GM18505 (cell line): ENCODE measurements around the gene CCND3.

ENCODE experiments used
- ATAC-seq: cut with Tn5 transposase; IDR thresholded peaks from one replicate; pipeline ENCODE4 v1.9.1; 2021; ENCODE audit not compliant: unreplicated experiment
- POLR2A ChIP-seq: IDR thresholded peaks from 4 replicates; pipeline ENCODE4 v1.6.1; 2011; ENCODE audit warnings: borderline replicate concordance; ENCODE audit not compliant: insufficient read depth, insufficient read length; ENCODE audit errors: extremely low read depth

Gene CCND3

DNA sequence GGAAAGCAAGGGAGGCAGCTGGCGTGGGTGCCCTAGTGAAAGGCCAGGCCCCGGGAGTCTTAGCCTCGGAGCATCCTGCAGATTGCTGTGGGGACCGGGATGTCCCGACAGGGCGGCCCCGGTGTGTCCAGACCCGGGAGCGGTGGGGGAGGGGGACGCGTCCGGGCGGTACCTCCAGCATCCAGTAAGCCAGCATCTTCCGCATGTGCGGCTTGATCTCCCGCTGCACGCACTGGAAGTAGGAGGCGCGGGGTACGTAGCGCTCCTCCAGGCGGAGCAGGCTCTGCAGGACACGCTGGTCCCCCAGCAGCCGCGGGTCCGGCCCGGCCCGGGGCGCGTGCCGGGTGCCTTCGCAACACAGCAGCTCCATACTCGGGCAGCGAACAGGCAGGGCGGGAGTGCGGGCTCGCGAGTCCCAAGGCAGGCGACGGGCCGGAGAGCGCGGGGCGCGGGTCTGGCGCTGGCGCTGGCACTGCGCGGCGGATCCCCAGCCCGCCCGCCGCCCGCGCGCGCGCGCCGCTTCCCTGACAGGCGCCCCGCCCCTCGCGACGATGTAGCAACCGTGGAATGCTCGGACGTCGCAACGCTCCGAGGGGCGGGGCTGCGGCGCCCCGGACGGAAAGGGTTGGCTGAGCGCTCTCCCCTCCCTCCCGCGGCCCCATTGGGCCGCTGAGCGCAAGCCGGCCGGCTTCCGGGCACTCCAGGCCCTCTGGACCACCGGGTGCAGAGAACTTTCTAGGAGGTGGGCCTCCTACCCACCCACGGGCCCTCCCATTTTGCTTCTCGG is at the start of gene CCND3:
TSS of gene CCND3 (minus strand) at position 529 of the 787 bp plus-strand sequence. CDS start at position 370, 159 bp downstream.
- ATAC-seq: peak; percentile 87

DNA sequence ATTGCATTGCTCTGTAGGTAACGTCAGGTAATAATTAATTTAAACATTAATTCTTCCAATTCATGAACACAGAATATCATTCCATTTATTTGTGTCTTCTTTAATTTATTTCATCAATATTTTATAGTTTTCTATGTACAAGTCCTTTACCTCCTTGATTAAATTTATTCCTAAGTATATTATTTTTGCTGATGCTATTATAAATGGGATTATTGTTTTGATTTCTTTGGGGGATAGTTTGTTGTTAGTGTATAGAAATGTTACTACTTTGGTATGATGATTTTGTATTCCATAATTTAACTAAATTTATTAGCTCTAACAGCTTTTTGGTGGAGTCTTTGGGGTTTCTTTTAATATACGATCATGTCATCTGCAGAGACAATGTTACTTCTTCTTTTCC is 44.7 kb upstream of the CCND3 start:
- no peak for TF ChIP-seq POLR2A
- ATAC-seq: no peak

More for the DNA sequence above, at the start of gene CCND3:
- TF ChIP-seq POLR2A: peak; percentile 88

DNA sequence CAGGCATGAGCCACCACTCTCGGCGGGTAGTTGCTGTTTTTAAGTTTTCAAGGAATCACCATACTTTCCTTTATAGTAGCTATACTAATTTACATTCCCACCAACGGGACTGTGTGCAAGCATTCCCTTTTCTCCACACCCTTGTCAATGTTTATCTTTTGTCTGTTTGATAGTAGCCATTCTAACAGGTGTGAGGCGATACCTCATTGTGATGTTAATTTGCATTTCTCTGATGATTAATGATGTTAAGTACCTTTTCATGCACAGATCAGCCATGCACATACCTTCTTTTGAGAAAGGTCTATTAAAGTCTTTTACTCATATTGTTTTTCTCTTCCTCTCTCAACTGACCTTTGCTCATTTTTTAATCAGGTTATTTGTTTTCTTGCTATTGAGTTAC is 43.0 kb upstream of the CCND3 start:
- ATAC-seq: no peak
- TF ChIP-seq POLR2A: no peak

DNA sequence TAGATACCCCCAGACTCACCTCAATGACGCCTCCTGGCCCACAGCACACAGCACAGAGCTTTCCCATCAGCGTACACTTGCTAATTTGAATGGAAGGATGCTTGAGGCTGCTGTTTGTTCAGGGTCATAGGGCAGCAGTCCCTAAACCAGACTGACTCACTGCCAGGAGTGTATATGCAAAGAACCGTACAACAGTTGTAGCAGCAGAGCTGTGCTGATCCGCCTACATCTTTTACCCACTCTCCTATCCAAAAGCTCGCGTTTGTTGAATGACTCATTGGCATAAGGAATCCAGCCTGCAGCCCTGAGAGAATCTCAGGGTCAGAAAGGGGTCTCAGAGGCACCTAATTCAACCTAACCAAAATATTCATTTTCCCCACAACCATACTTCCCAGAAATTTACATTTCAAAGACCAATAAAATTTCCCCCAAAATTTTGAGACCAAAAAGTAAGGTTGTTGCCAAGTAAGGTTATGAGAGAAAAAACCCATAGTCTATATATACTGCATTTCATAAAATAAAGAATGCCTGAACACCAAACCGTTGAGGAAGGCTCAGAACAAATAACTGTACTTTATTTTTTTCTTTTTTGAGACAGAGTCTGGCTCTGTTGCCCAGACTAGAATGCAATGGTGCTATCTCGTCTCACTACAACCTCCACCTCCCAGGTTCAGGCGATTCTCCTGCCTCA is 35.3 kb upstream of the CCND3 start:
- TF ChIP-seq POLR2A: no peak
- no peak for ATAC-seq

DNA sequence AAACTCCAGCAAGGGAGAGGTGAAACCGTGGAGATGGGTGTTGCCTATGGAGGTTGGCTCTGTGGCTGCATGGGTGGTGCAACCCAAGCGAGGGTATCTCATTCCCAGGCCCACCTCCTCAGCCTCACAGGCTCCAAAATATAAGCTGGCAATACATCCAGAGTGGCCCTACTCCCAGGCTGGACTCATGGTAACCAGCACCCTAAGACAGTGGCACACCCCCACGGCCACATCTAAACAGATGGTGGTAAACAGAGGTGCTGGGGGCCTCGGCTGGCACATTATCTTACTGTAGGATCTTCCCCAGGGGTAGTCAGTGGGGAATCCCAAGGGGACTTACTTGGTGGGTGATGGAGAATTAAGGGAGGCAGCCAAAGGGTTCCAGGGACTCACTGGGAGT is 33.7 kb upstream of the CCND3 start:
- ATAC-seq: no peak
- no peak for TF ChIP-seq POLR2A

DNA sequence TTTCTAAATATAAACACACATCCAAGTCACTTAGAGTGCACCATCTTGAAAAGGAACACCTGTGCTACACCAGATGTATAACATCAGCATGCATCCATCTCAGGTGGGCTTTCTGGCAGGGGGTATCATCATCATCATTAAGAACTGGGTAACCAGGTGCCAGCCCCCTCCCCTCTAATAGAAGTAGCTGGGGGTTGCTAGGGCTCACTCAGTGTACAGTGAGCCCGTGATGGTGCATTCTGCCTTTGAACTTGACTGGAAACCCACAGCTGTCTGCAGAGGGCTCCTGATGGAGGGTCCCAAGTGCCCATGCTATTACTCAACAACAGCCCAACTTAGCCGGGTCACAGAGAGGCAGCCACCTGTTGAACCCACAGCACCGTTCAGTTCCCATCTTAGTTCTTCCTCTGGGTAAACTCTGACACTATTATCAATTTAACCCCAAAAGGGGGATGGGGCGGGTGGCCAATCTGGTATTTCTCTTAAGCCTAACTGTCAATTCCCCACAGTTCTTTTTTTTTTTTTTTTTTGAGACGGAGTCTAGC is 32.7 kb upstream of the CCND3 start:
- no peak for TF ChIP-seq POLR2A
- no peak for ATAC-seq

DNA sequence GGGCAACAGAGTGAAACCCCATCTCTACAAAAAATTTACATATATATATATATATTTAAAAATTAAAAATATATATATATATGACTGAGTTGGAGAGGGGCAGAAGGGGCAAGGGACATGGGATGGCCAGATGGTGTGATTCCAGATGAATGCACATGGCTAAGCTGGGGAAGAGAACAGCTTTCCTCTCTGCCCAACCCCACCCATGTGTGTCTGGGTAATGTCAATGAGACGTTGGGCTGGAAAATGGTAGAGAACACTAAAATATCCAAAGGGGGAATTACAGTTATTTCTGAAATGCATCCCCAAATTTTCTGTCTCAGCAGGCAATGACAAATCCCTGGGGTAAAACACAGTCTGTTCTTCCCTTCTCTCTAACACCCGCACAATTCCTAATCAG is 31.2 kb upstream of the CCND3 start:
- ATAC-seq: no peak
- no peak for TF ChIP-seq POLR2A

DNA sequence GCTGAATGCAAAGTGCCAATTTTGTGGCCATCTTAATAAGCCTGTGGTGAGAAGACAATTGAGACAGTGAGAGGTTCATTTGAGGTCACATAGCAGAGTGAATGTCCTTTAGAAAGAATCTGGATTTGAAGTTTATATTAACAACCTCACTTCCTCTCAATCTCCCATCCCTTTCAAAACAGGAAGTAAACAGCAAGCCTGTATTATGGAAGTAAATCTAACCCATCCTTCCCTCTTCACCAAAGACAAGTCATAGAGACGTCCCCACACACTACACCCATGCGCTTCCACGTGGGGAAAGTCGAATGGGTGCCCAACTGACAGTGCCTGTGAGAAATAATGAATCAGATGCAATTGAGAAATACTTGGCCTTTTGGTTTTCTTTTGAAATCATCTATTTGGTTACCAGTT is 28.8 kb upstream of the CCND3 start:
- TF ChIP-seq POLR2A: no peak

DNA sequence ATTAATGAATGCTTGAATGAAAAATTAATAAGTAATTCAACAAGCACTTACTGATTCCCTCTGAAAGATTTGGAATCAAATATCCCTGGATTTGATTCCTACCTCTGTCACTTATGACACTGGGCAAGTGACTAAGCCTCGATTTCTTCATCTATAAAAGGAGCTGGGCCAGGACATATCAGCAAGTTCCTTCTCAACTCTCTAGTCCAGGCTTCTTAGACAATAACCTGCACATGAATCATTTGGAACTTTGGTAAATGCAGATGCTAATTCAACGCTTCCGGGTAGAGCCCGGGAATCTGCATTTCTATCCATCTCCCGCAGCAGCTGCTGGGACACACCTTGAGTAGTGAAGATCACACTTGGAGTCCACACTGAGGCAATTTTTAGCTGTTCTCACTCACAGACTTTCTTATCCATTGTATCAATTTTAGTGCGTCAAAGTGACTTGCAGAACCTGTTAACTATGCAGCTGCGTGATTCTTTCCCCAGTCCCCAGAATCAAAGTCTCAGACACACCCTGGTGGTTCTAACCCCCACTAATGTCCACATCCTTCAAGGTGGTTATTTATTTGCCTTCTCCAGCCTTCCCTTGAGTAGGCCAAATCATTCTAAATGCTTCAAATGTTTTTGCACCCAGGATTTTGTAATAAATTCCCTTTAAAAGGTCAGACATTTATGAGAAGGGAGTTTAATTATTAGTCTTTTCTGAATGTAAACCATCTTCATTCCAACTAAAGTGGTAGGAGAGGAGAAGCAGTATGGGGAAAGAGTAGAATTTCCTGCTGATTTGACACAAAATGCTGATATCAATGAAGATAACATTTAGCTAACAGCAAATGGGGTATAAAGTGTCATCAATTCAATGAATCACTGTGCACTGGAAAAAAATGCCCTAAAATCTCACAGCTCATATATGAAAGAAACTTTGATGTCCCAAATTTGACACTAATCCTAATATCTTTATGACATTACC is 26.0 kb upstream of the CCND3 start:
- no peak for ATAC-seq
- no peak for TF ChIP-seq POLR2A

More for the DNA sequence above, 28.8 kb upstream of the CCND3 start:
- ATAC-seq: no peak

DNA sequence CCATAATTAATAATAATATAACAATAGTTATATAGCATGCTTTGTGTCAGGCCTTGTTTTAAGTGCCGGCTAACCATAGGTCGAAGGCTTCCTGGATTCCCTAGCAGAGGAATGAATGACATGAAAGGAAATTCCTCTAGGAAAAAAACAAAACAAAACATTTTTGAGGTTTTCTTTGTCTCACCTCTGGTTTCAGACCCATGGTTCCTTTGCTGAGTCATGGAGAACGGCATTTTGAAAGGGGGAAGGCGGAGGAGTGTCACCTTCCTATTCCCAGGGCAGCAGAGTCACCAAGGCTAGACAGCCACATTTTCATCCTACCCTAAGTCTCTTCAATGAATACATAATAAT is 25.3 kb upstream of the CCND3 start:
- no peak for TF ChIP-seq POLR2A
- no peak for ATAC-seq

DNA sequence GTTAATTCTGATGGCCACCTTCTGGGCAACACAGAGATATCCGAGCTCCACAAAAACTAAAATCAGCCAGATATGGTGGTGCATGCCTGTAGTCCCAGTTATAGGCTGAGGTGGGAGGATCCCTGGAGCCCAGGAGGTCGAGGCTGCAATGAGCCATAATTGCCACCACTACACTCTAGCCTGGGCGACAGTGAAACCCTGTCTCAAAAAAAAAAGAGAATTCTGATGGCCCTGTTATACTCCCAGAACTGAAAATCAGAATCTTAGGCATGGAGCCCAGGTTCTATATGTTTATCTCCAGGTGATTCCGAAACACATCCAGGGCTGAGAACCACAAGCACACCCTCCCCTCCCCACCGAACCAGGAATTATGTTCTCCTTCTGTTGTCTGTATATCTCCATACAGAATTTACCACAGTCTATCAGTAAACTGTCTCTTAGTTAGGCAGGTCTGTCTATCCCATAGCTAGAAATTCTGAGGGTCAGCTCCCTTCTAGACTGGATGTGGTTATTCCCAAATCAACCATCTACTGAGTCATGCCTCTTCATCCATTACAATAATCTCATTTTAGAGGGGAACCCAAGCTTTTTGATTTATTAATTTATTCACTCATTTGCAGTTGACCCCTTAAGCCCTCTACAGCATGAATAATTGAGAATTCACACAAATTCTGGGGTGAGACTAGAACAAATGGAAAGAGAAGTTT is 24.8 kb upstream of the CCND3 start:
- no peak for ATAC-seq
- no peak for TF ChIP-seq POLR2A

DNA sequence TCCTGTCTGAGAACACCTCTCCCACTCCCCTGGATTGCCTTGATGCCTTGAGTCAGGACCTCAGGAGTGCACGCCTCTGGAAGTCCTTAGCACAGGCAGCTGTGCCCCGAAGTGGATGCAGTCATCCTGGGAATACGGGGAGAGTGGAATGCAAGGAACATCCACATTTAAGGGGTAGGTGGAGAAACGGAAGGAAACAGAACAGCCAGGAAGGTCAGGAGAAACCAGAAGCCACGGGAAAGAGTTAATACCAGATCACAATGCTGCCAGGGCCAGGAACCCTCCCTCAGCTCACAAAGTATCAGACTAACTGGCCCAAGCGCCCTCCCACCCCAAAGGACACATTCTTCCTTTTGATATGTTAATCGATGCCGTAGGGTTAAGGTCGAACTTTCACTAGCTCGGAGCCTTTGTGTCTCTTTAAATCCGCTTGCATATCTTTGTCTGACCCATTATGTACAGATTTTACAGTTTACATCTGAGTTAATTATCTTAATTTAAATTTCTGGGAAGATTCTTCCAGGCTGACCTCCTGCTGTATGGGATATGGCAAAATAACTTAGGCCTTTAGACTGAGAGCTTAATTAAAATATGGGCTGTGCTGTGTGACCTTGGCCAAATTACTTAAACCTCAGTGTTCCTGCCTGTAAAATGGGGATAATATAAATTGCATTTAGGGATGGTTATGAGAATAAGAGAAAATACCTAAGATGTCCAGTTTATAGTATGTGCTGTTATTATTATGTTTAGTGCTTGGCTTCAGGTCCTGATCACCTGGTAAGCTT is 24.0 kb upstream of the CCND3 start:
- no peak for ATAC-seq
- TF ChIP-seq POLR2A: no peak
